ENCODE data around the gene FAM174B.

GRCh38 chr15:92666780-92667179 is 11.2 kb upstream of the FAM174B start:
- TF ChIP-seq CTCF (IDR thresholded peaks at IDR 0.05; ENCODE audit: low read depth, low read length) (no peak), POLR2A (IDR thresholded peaks at IDR 0.05; ENCODE audit: extremely low read depth, insufficient read length) (no peak), MYC (IDR thresholded peaks at IDR 0.05; ENCODE audit: low read depth, low read length) (no peak), MAX (IDR thresholded peaks at IDR 0.05; ENCODE audit: low read depth, low read length) (no peak)

Measured in NB4 (cell line).